Hepatic stellate cell (primary cell): ENCODE data around the gene CAMK2D.

Source experiments
- DNase-seq: peaks from one replicate; pipeline ENCODE4 v3.0.0; 2011; ENCODE audit warnings: low spot score

Gene CAMK2D

DNA sequence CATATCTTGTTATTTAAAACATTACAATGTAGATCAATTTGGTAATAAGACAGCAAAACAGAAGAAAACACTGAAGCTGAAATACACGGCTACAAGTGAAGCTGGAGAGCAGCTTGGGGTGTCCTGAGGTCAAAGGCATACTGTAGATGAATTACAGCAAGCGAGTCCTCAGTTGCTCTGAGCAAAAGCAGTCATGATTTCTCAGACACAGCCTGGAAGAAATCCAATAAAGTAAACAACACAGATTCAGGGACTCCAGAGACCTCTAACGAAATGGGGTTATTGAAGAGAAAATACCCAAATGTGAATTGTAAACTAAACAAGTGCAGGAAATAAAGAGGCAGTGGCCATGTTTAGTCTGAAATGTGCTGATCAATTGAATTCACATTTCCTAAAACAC is 324.4 kb downstream of the CAMK2D start:
- DNase-seq: no peak

DNA sequence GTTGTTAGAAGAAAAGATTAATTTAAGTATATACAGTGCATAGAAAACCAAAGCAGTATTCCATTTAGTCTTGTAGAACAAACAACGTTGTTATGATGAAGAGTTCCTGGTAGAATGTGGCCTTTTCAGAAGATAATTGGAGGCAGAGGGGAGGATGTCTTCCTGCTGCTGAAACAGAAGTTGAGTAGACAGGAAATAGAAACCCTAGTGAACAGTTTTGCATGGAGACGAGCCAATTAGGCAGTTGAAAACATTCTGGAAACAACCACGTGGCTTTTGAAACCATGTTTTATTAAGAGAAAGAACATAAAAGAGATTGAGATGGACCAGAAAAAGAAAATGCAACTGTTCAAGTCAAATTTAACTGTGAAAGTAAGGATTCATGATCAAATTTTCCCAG is 325.2 kb downstream of the CAMK2D start:
- DNase-seq: no peak

DNA sequence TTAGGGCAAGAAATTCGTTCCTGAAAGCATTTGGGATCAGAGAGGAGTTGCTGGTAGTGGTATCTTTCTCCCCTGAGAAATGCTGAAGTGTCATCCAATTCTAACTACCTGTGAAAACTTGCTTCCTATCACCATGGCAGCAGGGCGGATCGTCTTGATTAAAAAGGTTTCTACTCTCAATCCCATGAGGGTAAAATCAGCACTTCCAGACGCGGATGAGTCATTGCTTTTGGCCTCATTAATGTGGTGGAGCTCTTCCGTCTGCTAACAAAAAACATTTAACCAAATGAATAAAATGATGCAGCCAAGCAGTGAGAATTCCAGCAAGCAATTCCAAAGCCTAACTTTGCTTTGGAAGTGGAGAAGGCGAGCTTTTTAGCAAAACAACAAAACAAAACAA is 325.6 kb downstream of the CAMK2D start:
- no peak for DNase-seq

DNA sequence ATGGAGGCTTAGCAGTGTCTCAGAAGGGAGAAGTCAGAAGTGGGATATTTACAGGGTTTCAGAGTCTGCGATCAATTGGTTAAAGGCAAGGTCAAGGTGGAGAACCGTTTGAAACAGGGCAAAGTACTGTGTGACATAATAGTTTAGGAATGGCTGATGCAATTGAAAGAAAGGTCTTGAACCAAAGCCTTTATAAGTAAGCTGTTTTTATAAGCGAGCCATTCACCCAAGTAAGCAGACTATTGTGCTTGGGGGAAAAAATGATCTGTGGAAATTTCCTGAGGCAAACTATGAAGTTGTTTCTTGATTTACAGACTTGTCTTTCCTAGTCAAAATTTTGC is 327.3 kb downstream of the CAMK2D start:
- no peak for DNase-seq

DNA sequence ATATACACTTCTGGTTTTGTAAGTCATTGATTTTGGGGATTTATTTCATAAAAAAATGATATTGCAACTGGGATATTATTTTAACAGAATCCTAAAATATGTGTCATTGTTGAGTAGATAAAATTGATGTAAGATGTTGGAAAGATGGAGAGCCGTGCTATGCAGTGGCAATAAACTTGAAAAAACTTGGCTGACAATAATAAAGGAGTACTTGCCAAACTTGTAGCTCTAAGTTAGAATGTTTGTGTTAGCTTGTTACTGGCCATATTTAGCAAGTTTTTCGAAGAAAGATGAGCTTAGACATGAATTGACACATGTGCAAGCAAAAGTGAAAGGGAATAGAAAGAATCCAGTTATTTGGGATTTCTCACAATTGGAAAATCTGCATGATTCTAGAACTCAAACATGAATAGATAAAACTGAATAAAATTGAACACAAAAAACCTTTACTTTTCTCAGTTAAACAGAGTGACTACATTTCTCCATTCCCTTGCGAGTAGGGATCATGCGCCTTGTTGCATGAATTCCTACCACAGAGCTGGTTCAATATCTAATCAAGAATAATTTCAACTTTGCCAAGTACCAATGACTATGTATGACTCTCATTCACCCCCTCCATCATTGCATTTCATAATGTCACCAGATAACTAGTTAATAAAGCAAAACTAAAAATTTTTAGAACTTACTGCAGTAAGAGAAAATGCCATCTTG is 327.8 kb downstream of the CAMK2D start:
- no peak for DNase-seq

DNA sequence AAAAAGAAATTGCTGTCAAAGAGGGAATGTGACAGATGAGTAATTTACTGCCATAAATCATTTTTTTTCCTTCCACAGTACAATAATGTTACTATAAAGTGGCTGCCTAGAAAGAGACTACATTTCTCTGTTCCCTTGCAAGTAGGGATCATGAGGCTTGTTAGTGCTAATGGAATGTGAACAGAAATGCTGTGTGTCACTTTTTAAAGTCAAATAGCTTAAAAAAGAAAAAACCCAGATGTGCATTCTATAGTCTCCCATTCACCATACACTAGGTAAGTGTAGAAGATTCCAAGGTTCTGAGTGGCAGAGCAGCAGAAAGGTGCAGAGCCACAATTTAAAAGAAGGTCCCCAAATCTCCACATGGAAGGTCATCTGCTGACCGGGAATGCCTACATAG is 328.4 kb downstream of the CAMK2D start:
- no peak for DNase-seq

DNA sequence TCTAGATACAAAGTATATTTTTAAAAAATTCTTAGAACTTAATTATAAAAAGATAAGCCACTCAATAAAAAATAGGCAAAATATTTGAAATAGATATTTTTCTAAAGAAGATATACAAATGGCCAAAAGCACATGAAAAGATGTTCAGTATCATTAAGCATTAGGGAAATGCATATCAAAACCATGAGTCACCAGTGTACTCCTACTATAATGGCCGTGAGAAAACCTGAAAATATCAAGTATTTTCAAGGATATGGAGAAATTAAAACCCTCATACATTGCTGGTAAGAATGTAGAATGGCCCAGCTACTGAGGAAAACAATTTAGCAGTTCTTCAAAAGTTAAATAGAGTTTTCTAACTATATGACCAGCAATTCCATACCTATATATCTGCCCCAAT is 337.9 kb downstream of the CAMK2D start:
- no peak for DNase-seq

DNA sequence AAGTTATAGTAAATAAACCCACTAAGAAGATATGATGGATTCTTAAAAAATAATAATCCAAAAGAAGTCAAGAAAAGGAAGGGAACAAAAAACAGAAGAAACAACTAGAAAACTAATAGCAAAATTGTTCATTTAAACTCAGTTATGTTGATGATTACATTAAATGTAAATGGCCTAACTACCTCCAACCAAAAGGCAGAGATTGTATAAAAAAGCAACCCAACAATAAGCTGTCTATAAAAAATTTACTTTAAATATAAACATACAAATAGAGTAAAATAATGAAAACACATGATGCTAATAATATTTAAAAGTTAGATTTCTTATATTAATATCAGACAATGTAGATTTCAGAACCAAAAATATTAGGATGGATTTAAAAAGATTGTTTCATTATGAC is 340.6 kb downstream of the CAMK2D start:
- no peak for DNase-seq

DNA sequence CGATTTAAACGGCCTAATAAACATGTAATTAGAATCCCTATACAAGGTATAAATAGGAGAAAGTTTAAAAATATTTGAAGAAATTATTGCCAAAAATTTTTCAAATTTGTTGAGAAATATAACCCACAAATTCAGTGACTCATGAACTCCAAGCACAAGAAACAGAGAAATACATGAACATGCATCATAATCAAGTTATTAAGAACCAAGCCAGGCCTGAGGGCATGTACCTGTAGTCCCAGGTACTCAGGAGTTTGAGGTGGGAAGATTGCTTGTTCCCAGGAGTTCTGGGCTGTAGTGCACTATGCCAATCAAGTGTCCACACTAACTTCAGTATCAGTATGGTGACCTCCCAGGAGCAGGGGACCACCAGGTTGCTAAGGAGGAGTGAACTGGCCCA is 341.9 kb downstream of the CAMK2D start:
- no peak for DNase-seq

DNA sequence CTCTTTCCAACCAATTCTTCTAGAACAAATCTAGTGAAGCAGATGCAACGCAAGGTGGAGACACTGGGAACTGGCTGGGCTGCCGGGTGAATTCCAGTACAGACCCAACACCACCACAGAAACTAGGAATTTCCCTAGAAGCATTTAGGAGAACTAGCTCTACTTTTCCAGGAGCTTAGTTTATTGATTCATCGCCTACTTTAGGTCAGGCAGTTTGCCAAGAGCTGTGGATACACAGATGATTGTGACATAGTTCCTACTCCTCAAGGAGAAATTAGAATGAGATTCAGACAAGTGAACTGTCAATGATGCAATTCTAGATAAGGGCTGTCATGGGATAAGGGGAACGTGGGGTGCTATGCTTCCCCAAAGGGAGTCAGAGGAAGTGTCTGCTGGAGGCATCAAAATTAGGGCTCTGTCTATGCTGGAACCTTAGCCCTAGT is 350.0 kb downstream of the CAMK2D start:
- DNase-seq: no peak

DNA sequence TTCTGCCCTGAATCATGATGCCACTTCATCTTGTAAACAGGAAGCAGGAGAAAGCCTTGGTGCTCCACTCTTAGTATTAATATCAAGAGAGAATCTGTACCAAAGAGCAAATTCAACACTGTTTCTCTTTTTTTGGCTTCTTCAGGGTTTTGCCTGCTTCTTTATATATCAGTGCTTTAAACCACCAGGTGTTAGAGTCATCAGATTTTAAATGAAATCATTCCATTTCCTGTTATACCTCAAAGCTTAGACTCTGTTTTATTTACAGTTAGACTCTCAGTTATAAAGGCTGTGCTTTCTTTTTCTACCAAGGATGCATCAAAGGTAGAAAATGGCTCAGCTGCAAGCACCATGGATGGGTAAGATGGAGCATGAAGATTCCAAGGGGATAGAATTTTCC is 350.9 kb downstream of the CAMK2D start:
- DNase-seq: no peak

DNA sequence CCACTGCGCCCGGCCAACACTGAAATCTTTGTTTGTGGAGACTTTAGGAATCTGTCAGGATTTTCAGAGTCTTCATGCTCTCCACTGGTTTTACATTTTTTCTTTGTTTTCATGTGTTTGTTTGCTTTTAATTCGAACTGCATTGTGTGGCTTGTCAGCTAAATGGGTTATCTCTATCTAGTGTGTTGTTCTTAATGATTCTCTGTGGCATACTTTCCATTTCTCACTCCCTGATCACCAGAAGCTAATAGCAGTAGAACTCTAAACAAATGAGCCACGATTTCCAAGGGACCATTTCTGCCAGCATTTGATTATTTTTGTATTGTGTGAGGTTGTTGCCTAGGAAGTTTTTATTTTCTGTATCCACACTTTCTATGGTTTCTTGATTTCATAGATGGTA is 352.4 kb downstream of the CAMK2D start:
- DNase-seq: no peak

DNA sequence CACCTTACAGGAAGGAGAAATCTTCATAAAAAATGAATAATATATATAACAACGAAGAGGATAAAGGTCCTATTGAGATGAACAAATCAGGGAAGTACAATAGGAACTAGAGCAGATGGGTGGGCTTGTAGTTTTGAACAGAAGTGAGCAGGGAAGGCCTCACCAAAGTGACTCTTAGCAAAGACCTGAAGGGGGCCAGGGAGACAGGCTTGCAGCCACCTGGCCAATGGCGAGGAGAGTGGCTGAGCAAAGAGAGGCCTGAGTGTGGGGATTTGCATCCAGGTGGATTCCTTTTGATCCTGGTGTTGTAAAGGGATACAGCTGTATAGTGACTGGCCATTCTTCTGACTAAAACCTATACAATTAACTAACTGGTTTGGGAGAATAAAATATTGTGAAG is 354.1 kb downstream of the CAMK2D start:
- no peak for DNase-seq

DNA sequence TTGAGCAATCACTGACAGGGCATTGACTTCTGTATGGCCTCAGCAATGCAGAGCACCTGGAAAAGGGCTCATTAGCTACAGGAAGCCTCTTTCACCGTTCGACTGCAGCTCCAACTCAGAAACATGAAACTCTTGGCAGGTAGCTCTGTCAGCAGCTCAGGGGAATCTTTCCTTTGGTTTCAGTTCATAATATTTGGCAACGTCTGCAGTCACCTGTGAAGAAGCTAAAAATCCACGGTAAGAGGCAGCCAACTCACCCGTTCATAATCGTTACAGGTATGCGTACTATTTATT is 354.9 kb downstream of the CAMK2D start:
- no peak for DNase-seq

DNA sequence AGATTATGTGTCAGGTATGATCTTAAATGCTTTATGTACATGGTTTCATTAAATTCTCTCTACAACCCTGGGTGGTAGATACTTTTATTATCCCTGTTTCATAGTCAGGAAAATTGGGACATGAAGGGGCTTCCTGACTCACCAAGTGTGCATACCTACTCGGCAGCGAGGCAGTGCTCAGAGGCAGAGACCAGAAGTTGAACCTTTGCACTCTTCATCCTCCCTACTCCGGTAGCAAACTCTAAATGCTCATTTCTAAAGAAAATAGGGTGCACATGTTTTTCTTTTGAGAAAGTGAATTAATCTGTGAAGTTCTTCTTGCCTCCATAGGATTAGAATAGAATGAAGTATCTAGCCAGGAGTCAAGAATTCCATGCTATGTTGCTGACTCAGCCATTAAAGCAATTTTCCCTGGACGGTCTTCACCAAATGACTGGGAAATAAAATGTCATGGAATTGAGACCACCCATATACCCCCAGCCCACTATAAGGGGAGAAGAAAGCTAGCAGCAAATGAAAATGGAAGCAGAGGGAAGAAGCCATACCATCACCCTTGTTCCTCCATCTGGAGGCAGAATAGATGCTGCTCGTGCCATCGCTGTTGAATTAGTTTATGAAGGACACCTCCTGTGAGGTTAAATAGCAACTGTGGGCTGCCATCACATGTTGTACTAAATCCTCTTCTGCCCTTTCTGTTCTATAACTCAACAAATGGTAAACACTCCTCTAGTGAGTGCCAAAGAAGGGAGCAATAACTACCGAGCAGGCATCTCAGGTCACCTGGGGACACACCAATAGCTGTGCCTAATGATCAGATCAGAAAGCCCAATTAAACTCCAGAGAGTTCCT is 355.4 kb downstream of the CAMK2D start:
- no peak for DNase-seq

DNA sequence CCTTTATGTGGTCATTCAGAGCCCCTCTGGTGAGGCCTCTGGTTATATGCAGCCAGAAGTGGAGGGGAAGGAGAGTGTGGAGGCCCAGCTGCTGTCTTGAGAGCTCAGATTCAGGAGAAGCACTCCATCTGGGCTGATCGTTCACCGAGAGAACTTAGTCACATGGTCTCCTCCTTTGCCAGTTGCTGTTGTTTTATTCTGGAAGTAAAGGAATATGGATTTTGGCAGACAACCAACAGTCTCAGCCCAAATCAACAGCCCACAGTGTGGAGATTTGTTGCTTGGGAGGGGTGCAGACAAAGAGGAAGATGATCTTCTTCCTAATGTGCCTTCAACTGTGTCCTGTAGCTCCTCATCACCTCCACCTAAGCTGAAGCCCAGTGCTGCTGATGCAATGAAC is 356.7 kb downstream of the CAMK2D start:
- DNase-seq: no peak

DNA sequence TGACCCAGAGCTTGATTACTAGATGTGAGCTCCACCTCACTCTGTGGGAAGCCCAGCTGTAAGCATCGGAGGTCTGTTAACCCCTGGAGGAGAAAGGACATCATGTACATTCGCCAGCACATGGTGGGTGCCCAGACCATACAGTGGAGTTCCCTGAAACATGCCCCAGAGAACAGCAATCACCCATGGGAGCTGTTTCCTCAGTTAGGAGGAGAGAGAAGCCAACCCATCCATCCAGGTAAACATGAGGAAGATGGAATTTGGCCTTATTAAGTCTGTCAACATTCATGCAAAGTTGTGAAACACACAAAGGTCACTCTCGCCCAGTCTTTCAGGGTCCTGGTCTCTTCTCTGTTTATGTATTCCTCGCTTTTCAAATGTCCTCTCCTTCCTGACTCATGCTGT is 357.4 kb downstream of the CAMK2D start:
- no peak for DNase-seq
